GM18951 (cell line): ENCODE measurements around the gene FBXO34.
"Not testable (repeated sequence)": the region's sequence is repeated elsewhere in the genome, so short reads cannot be mapped to it uniquely, and the experiment has no call there.

Experiments
- POLR2A ChIP-seq: IDR thresholded peaks from 4 replicates; pipeline ENCODE4 v1.6.1; 2011; ENCODE audit warnings: mild to moderate bottlenecking; ENCODE audit not compliant: insufficient read length, insufficient read depth; ENCODE audit errors: extremely low read depth
- in situ Hi-C: fragments of 300-500 bp; cut with MboI; formaldehyde crosslinking; loops from one replicate; pipeline ENCODE4 v1.12.0; 2022; ENCODE audit warnings: low sequenced_read_pairs, mixed read lengths, inconsistent platforms; ENCODE audit not compliant: unreplicated experiment

The FBXO34 gene

GRCh38 chr14:55332654-55333570 lies 61.7 kb downstream of the FBXO34 start:
- in situ Hi-C loops, result no loop called here
- no peak for TF ChIP-seq POLR2A

- in situ Hi-C loops, result no loop called here
- TF ChIP-seq POLR2A, result no peak
Measured at GRCh38 chr14:55333711-55334485, 62.7 kb downstream of the FBXO34 start.

- no peak for TF ChIP-seq POLR2A
- in situ Hi-C loops, result no loop called here
Measured at GRCh38 chr14:55336162-55336561, 64.9 kb downstream of the FBXO34 start.

- in situ Hi-C loops, result no loop called here
- TF ChIP-seq POLR2A, result no peak
Measured at GRCh38 chr14:55336691-55337090, 65.5 kb downstream of the FBXO34 start.

DNA sequence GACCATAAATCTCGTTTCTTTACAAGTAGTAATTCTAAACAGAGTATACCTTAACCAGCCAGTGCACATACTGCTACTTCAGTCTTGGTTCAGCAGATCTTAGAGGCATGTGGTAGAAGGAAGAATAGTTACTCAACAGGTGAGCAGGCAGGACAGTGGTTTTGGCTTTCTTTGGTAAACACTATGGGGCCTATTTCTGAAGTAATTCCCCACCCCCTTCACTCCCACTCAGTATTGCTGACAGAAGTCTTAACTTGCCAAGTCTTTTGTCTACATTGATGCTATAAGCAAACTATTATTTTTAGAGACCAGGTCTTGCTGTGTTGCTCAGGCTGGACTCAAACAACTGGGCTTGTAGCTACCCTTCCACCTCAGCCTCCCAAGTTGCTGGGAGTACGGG lies 68.5 kb downstream of the FBXO34 start:
- no peak for TF ChIP-seq POLR2A
- in situ Hi-C loops, result no loop called here

DNA sequence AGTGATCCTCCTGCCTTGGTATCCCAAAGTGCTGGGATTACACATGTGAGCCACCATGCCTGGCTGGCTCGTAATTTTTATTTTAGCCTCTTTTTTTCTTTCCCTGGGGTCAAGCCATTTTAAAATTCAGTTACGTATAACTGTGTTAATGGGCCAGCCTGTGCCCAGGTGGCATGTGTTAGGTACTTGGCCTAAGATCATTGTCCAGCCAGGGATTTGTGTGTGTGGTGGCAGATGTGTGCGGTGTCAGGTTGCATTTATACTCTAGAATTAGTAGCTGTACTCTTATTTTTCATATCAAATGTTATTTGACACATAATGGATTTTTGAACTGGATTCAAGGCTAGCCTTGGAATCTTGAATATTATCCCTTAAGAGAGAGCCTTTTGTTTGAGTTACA lies 69.3 kb downstream of the FBXO34 start:
- TF ChIP-seq POLR2A, result no peak
- in situ Hi-C loops, result no loop called here

- TF ChIP-seq POLR2A, result no peak
- in situ Hi-C loops, result no loop called here
Measured at GRCh38 chr14:55341781-55342180, 70.6 kb downstream of the FBXO34 start.

- in situ Hi-C loops, result not testable (repeated sequence)
Measured at GRCh38 chr14:55344582-55345163, 73.5 kb downstream of the FBXO34 start.

- no peak for TF ChIP-seq POLR2A
- in situ Hi-C loops, result no loop called here
Measured at GRCh38 chr14:55347040-55347439, 75.8 kb downstream of the FBXO34 start.

DNA sequence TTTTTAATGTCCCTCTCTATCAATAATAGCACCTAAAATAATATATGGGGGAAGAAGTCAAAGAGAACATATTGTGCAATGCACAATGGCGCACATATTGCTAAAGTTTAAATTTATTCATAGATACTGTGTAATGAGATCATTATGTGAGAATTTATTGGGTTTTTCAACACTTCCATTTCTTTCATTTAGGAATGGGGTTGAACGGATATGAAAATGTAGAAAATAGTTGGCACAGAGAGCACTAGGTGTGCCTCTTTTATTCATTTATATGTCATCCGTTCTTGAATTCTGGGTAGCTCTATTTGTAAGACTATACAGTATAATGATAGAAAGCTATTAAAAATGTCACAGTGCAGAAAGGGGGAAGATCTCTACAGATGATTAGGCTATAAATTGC lies 76.5 kb downstream of the FBXO34 start:
- in situ Hi-C loops, result no loop called here
- TF ChIP-seq POLR2A, result no peak

DNA sequence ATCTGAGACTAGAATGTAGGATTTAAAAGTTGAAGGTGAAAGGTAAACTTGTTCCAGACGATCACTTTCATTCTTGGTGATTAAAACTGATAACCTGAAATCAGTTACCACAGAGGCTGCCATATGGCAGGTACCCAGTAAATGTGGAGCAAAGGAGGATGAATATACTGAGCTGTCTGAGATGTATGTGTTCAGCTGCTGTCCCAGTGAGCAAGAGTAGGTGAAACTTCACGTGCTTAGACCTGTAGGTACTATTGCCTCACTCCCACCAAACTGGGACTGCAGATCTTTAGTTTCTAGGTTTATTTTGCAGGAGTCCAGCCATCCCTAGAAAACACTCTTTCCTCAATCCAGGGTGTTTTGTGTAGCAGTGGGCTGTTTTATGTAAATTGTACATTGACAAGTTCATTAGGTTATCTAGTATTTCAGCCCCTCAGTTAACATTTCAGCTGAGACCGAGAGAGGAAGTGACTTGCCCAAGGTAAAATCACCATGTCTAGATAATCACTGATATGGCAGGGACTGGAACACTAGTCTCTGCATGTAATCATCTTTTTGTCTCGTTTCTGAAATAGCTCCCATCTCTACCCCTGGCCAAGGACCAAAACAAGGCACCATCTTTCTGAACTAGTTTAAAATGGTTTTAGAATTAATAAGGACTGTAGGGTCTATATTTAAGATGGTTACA lies 77.7 kb downstream of the FBXO34 start:
- TF ChIP-seq POLR2A, result no peak
- in situ Hi-C loops, result no loop called here

DNA sequence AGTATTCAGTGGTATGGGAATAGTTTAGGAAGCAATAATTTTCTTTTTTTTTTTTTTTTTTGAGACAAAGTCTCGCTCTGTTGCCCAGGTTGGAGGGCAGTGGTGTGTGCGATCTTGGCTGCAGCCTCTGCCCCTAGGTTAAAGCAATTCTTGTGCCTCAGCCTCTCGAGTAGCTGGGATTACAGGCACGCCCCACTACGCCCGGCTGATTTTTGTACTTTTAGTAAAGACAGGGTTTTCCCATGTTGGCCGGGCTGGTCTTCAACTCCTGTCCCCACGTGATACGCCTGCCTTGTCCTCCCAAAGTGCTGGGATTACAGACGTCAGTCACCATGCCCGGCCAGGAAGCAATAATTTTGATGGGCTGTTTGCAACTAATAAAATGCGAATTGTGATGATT lies 78.3 kb downstream of the FBXO34 start:
- no peak for TF ChIP-seq POLR2A
- in situ Hi-C loops, result no loop called here

DNA sequence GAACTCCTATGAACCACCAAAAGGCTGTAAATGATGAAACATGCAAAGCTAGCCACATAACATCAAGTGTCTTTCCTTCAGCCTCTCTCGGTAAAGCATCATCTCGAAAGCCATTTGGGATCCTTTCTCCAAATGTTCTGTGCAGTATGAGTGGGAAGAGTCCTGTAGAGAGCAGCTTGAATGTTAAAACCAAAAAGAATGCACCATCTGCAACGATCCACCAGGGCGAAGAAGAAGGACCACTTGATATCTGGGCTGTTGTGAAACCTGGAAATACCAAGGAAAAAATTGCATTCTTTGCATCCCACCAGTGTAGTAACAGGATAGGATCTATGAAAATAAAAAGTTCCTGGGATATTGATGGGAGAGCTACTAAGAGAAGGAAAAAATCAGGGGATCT lies 79.2 kb downstream of the FBXO34 start:
- TF ChIP-seq POLR2A, result no peak
- in situ Hi-C loops, result loop anchor here (10.0 kb wide), 1 partner anchor 106 kb away; no protein-coding TSS in a partner anchor
